Effector memory CD4-positive, alpha-beta T cell (primary cell): ENCODE measurements around the gene MIOS.
A peak's percentile ranks its signal among the peaks of the same experiment; 100 is the strongest.

Experiments
- DNase-seq, 3 donors: peaks; one replicate each; pipeline ENCODE4 v3.0.0-alpha.2; 2020
- H3K27ac ChIP-seq: 2 replicates; pipeline ENCODE4 v1.7.0; 2013; ENCODE audit warnings: mild to moderate bottlenecking, low read length, moderate library complexity; ENCODE audit not compliant: insufficient read depth, poor library complexity, severe bottlenecking
- H3K27me3 ChIP-seq: replicated peaks from 2 replicates; pipeline ENCODE4 v1.7.0; 2013; ENCODE audit warnings: mild to moderate bottlenecking, low read length; ENCODE audit not compliant: insufficient read depth, control insufficient read depth, poor library complexity, severe bottlenecking
- H3K36me3 ChIP-seq: 2 replicates; pipeline ENCODE4 v1.7.0; 2013; ENCODE audit warnings: mild to moderate bottlenecking, low read length, moderate library complexity; ENCODE audit not compliant: control insufficient read depth, insufficient read depth
- H3K4me1 ChIP-seq: 2 replicates; pipeline ENCODE4 v1.7.0; 2013; ENCODE audit warnings: low read length, mild to moderate bottlenecking; ENCODE audit not compliant: control insufficient read depth, insufficient read depth, poor library complexity, severe bottlenecking
- H3K4me3 ChIP-seq: 2 replicates; pipeline ENCODE4 v1.7.0; 2013; ENCODE audit warnings: low read length, low read depth, mild to moderate bottlenecking; ENCODE audit not compliant: insufficient read depth, poor library complexity, severe bottlenecking
- H3K9me3 ChIP-seq: 2 replicates; pipeline ENCODE4 v1.7.0; 2013; ENCODE audit warnings: mild to moderate bottlenecking, low read length, moderate library complexity; ENCODE audit not compliant: control insufficient read depth

The MIOS gene

DNA sequence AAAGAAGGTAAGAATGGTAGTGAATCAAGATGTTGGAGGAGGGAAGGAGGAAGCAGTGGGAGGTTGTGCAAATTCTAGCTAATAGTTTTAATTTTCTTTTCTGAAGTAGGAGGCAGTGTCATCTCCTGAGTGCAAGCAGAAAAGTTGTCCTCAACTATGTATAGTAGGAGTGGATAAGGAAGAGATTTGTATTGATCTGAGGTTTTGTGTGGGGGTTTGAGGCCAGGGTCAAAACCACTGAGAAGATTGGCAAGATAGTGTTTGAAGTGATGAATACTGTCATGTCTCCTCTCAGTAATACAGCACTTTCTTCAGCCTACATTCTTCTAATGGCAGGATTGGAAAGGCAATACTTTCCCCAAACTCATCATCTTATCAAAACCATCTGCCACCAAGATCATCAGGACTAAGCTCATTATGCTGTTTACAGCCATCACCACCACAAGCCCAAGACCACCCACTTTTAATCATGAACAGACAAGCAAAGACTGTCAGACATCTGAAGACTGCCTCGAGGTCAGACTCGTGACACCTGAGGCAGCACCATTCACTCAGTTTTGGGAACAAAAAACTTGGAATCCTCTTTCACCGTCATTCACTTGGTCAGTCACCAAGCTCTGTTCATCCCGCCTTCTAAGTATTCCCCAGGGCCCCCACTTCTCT, 1.5 kb upstream of the MIOS start:
- no peak overlapping the region for H3K27ac ChIP-seq
- no peaks in the 10 kb centered on the region for H3K9me3 ChIP-seq
- no peak for DNase-seq
- peaks cover 18% of the 10 kb centered on the region for H3K4me1 ChIP-seq
- no peaks in the 10 kb centered on the region for H3K27me3 ChIP-seq
- H3K36me3 ChIP-seq: no peaks in the 10 kb centered on the region
- H3K4me3 ChIP-seq: no peak overlapping the region

GRCh38 chr7:7565746-7566650, 686 bp upstream of the MIOS start:
- no peaks in the 10 kb centered on the region for H3K36me3 ChIP-seq
- H3K27ac ChIP-seq: peak overlapping the region; percentile 85
- no peaks in the 10 kb centered on the region for H3K9me3 ChIP-seq
- H3K4me3 ChIP-seq: peak overlapping the region; percentile 80
- peaks cover 18% of the 10 kb centered on the region for H3K4me1 ChIP-seq
- no peaks in the 10 kb centered on the region for H3K27me3 ChIP-seq
- DNase-seq: no peak

DNA sequence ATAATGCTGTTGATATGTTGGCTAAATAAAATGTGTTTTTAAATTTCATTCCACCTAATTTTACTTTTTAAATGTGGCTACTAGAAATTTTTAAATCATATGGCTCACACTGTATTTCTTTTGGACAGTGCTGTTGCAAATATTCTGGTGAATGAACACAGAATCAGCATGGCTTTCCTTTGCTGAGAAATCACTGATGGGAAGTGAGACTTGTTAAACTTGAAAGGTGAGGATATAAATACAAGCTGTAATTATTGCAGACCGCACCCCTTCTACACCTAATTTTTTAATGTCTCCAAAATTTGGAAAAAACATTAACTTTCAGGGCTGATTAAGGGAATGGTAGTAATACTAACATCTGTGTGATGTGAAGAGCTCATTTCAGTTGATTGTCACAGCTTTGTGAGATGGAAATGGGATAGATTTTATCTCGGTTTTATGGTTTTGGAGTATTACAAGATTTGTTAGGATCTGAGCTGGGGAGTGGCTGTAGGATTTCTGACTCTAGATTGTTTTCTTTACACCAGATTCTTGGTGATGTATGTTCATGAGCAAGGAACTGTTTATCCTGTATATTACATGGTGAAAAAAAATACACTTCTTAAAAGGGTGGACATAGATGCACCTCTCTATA, 1.3 kb downstream of the MIOS start:
- DNase-seq: no peak
- Histone ChIP-seq H3K9me3 (no peaks in the 10 kb centered on the region), H3K27me3 (no peaks in the 10 kb centered on the region), H3K4me1 (peaks cover 18% of the 10 kb centered on the region), H3K36me3 (no peaks in the 10 kb centered on the region), H3K4me3 (peak overlapping the region; percentile 80), H3K27ac (no peak overlapping the region)

GRCh38 chr7:7568553-7568952, 1.9 kb downstream of the MIOS start:
- Histone ChIP-seq H3K27ac (no peak overlapping the region), H3K4me1 (peaks cover 18% of the 10 kb centered on the region), H3K4me3 (no peak overlapping the region), H3K36me3 (no peaks in the 10 kb centered on the region), H3K27me3 (no peaks in the 10 kb centered on the region), H3K9me3 (no peaks in the 10 kb centered on the region)
- DNase-seq: no peak

DNA sequence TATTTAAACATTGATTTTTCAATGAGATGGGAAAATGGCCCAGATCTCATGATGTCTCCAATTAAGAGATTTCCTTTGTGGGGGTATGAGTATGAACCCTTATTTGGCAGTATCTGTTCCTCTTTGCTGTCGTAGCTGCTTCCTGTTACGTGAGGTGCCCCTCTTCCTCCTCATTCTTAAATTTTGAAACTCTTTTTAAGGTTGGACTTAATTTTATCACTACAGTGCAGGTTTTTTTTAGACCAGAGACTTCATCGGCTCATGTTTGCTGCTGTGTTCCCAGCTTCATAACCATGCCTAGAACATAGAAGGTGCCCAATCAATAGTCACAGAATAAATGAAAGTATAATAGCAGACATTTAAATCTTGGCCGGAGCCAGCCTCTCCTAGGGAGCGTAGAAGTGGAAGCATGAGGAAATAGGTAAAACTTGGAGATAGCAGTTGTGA, 2.4 kb downstream of the MIOS start:
- Histone ChIP-seq H3K36me3 (no peaks in the 10 kb centered on the region), H3K4me1 (peaks cover 18% of the 10 kb centered on the region), H3K27me3 (no peaks in the 10 kb centered on the region), H3K4me3 (no peak overlapping the region), H3K27ac (peak overlapping the region; percentile 21), H3K9me3 (no peaks in the 10 kb centered on the region)
- DNase-seq: no peak

DNA sequence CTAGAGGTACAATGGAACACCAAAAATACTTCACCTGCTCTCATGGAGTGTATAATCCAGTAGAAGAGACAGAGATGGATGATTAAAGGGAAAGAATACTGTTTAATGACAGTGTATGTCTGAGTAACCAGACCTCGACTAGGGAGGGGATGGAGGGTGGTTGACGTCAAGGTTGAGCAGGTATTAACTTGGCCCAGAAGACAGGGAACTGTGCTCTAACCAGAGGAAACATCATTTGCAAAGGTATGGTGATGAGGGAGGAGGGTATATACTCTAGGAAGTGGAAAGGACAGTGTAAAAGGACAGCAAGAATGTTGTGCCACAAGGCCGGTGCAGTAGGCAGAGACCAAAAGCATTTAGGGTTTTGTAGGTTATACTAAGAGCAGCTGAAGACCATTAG, 2.9 kb downstream of the MIOS start:
- H3K9me3 ChIP-seq: no peaks in the 10 kb centered on the region
- H3K27me3 ChIP-seq: no peaks in the 10 kb centered on the region
- no peaks in the 10 kb centered on the region for H3K36me3 ChIP-seq
- no peak for DNase-seq
- H3K27ac ChIP-seq: peak overlapping the region; percentile 21
- no peak overlapping the region for H3K4me3 ChIP-seq
- H3K4me1 ChIP-seq: peaks cover 18% of the 10 kb centered on the region

DNA sequence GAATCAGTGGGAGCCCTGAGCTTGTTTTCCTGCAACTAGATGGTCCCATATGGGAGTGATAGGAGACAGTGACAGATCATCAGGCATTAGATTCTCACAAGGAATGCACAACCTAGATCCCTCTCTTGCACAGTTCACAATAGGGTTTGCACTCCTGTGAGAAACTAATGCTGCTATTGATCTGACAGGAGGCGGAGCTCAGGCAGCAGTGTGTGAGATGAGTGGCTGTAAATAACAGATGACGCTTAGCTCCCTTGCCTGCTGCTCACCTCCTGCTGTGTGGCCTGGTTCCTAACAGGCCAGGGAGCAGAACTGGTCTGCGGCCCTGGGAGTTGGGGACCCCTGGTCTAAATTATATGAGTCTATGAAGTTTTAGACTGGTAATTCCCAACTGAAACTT, 3.9 kb downstream of the MIOS start:
- H3K36me3 ChIP-seq: no peaks in the 10 kb centered on the region
- H3K27ac ChIP-seq: no peak overlapping the region
- H3K4me1 ChIP-seq: peaks cover 18% of the 10 kb centered on the region
- H3K9me3 ChIP-seq: no peaks in the 10 kb centered on the region
- no peaks in the 10 kb centered on the region for H3K27me3 ChIP-seq
- no peak for DNase-seq
- no peak overlapping the region for H3K4me3 ChIP-seq

- Histone ChIP-seq H3K4me3 (no peak overlapping the region), H3K27ac (no peak overlapping the region)
These were observed 7.0 kb downstream of the MIOS start for GRCh38 chr7:7573701-7574100.

GRCh38 chr7:7576344-7576743, 9.7 kb downstream of the MIOS start:
- H3K4me3 ChIP-seq: no peak overlapping the region
- H3K27me3 ChIP-seq: no peaks in the 10 kb centered on the region
- no peaks in the 10 kb centered on the region for H3K4me1 ChIP-seq
- no peak for DNase-seq
- peaks cover 1% of the 10 kb centered on the region for H3K36me3 ChIP-seq
- H3K9me3 ChIP-seq: no peaks in the 10 kb centered on the region
- H3K27ac ChIP-seq: no peak overlapping the region

More at GRCh38 chr7:7573701-7574100, 7.0 kb downstream of the MIOS start:
- Histone ChIP-seq H3K4me1 (peaks cover under 1% of the 10 kb centered on the region), H3K36me3 (no peaks in the 10 kb centered on the region), H3K27me3 (no peaks in the 10 kb centered on the region), H3K9me3 (no peaks in the 10 kb centered on the region)
- no peak for DNase-seq

DNA sequence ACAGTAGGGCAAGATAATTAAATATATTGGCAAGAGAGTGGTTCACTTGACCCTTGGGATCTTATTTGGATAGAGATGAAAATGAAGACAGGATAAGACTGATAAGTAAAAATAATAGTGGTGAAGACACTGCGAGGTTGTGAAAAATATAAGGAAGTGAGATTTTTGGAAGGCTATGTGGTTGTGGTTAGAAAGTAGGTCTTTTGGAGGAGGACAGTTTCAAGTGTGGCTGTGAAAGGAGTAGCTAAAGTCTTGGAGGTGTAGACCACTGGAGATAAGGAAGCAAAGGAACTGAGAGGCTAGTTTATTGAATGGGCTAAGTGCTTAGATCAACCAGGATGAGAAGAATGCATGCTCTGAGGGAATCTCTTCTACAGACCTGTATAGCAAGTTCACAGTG, 11.2 kb downstream of the MIOS start:
- no peak overlapping the region for H3K27ac ChIP-seq
- no peaks in the 10 kb centered on the region for H3K9me3 ChIP-seq
- no peaks in the 10 kb centered on the region for H3K27me3 ChIP-seq
- no peak overlapping the region for H3K4me3 ChIP-seq
- H3K36me3 ChIP-seq: peaks cover 5% of the 10 kb centered on the region
- H3K4me1 ChIP-seq: no peaks in the 10 kb centered on the region
- DNase-seq: no peak
